IMR-90 (cell line): ENCODE results near the gene ZNF273. TPM values are rescaled to one million over a fixed set of nuclear protein-coding genes. Genes with fewer than 3 reads are reported as not detected.

ENCODE experiments used
- ATAC-seq: fragments of 200-7000 bp; cut with Tn5 transposase; 2 replicates; pipeline ENCODE4 v1.9.1; 2020; ENCODE audit warnings: low read depth, mild to moderate bottlenecking, moderate library complexity
- BruUV-seq: library from RNA; stranded (reverse); fragments of 400-500 nt; replicated peaks from 2 replicates; lab custom pipeline; 2021; lab: Mats Ljungman, UMichigan
- CTCF ChIA-PET: fragments of 300-600 bp; formaldehyde crosslinking; extraction: SDS; loops from one replicate; lab custom pipeline; 2021; ENCODE audit warnings: antibody characterized with exemption; lab: Yijun Ruan, JAX
- POLR2A ChIA-PET: fragments of 300-600 bp; sonication (Branson Sonifier 250); formaldehyde crosslinking; loops from one replicate; lab custom pipeline; 2022; ENCODE audit warnings: antibody characterized with exemption; ENCODE audit not compliant: unreplicated experiment; lab: Charles Lee
- DNase-seq: peaks from one replicate; pipeline ENCODE4 v3.0.0; 2013
- H2AFZ ChIP-seq: replicated peaks from 2 replicates; pipeline ENCODE3; 2013; ENCODE audit warnings: low read length, mild to moderate bottlenecking; ENCODE audit not compliant: poor library complexity
- H2AK5ac ChIP-seq: 2 replicates; pipeline ENCODE4 v1.6.1; 2013; ENCODE audit warnings: low read depth, low read length, inconsistent platforms
- H2AK9ac ChIP-seq: replicated peaks from 2 replicates; pipeline ENCODE3; 2013; ENCODE audit warnings: mild to moderate bottlenecking, low read depth, low read length, moderate library complexity; ENCODE audit not compliant: poor library complexity
- H2BK120ac ChIP-seq: 2 replicates; pipeline ENCODE4 v1.6.1; 2013; ENCODE audit warnings: low read depth, low read length, inconsistent platforms
- H2BK15ac ChIP-seq: 3 replicates; pipeline ENCODE4 v1.6.1; 2013; ENCODE audit warnings: low read depth, low read length, inconsistent platforms
- H2BK20ac ChIP-seq: 2 replicates; pipeline ENCODE4 v1.6.1; 2013; ENCODE audit warnings: low read depth, mild to moderate bottlenecking, inconsistent platforms, low read length, moderate library complexity
- H2BK5ac ChIP-seq: 2 replicates; pipeline ENCODE4 v1.6.1; 2013; ENCODE audit warnings: mild to moderate bottlenecking, low read depth, low read length, inconsistent platforms; ENCODE audit not compliant: poor library complexity, severe bottlenecking
- H3K14ac ChIP-seq: replicated peaks from 2 replicates; pipeline ENCODE4 v1.6.1; 2013; ENCODE audit warnings: low read depth, low read length, inconsistent platforms
- H3K18ac ChIP-seq: 2 replicates; pipeline ENCODE4 v1.6.1; 2013; ENCODE audit warnings: low read depth, low read length, control low read depth
- H3K23ac ChIP-seq: 2 replicates; pipeline ENCODE4 v1.6.1; 2013; ENCODE audit warnings: low read depth, low read length, inconsistent platforms
- H3K27ac ChIP-seq: 2 replicates; pipeline ENCODE4 v1.5.1; 2013; ENCODE audit warnings: mild to moderate bottlenecking, control low read depth, low read length; ENCODE audit not compliant: insufficient read depth
- H3K27me3 ChIP-seq: 2 replicates; pipeline ENCODE4 v1.6.1; 2013; ENCODE audit warnings: low read length; ENCODE audit not compliant: control insufficient read depth, insufficient read depth
- H3K36me3 ChIP-seq: 2 replicates; pipeline ENCODE4 v1.6.1; 2013; ENCODE audit warnings: low read length, mixed read lengths; ENCODE audit not compliant: control insufficient read depth, insufficient read depth
- H3K4ac ChIP-seq: 2 replicates; pipeline ENCODE4 v1.6.1; 2013; ENCODE audit warnings: low read depth, low read length, inconsistent platforms
- H3K4me1 ChIP-seq: 2 replicates; pipeline ENCODE4 v1.6.1; 2013; ENCODE audit warnings: low read length, mixed read lengths; ENCODE audit not compliant: control insufficient read depth, insufficient read depth
- H3K4me2 ChIP-seq: 2 replicates; pipeline ENCODE4 v1.6.1; 2013; ENCODE audit warnings: low read depth, mild to moderate bottlenecking, control low read depth, low read length, moderate library complexity
- H3K4me3 ChIP-seq: 2 replicates; pipeline ENCODE4 v1.5.1; 2013; ENCODE audit warnings: low read depth, mild to moderate bottlenecking, control low read depth, low read length, moderate library complexity; ENCODE audit not compliant: insufficient read depth
- H3K56ac ChIP-seq: 2 replicates; pipeline ENCODE4 v1.6.1; 2013; ENCODE audit warnings: low read length, inconsistent platforms; ENCODE audit not compliant: insufficient read depth; ENCODE audit errors: extremely low read depth
- H3K79me1 ChIP-seq, 2 experiments: 2 replicates each; pipeline ENCODE4 v1.6.1; 2013; ENCODE audit warnings: low read length in 2 of 2, inconsistent platforms in 1 of 2, low read depth in 1 of 2
- H3K9ac ChIP-seq: 2 replicates; pipeline ENCODE4 v1.6.1; 2013; ENCODE audit warnings: low read depth, low read length, control low read depth
- H3K9me1 ChIP-seq: 2 replicates; pipeline ENCODE4 v1.6.1; 2013; ENCODE audit warnings: low read length, inconsistent platforms; ENCODE audit not compliant: insufficient read depth
- H3K9me3 ChIP-seq: 2 replicates; pipeline ENCODE4 v1.6.1; 2013; ENCODE audit warnings: low read length; ENCODE audit not compliant: control insufficient read depth, insufficient read depth
- H4K20me1 ChIP-seq: 2 replicates; pipeline ENCODE4 v1.6.1; 2013; ENCODE audit warnings: low read length, inconsistent platforms; ENCODE audit not compliant: insufficient read depth
- H4K5ac ChIP-seq: 2 replicates; pipeline ENCODE4 v1.6.1; 2013; ENCODE audit warnings: mild to moderate bottlenecking, low read depth, low read length, control low read depth
- H4K8ac ChIP-seq, 2 experiments: 2 replicates each; pipeline ENCODE4 v1.6.1; 2013; ENCODE audit warnings: low read depth in 2 of 2, low read length in 2 of 2, control low read depth in 1 of 2, inconsistent platforms in 1 of 2
- H4K91ac ChIP-seq: 2 replicates; pipeline ENCODE4 v1.6.1; 2013; ENCODE audit warnings: low read depth, low read length, inconsistent platforms; ENCODE audit not compliant: insufficient read depth
- BHLHE40 ChIP-seq: fragments of 150-350 bp; IDR thresholded peaks from 2 replicates; pipeline ENCODE4 v1.6.1; 2016; ENCODE audit warnings: mild to moderate bottlenecking, low read depth, low read length
- CEBPB ChIP-seq: IDR thresholded peaks from 2 replicates; pipeline ENCODE4 v1.6.1; 2012; ENCODE audit warnings: low read depth, low read length, improper control_type of control experiment
- CHD1 ChIP-seq: IDR thresholded peaks from 2 replicates; pipeline ENCODE4 v1.6.1; 2012; ENCODE audit warnings: low read depth, low read length, improper control_type of control experiment
- CTCF ChIP-seq: conservative IDR thresholded peaks from 2 replicates; pipeline ENCODE4 v1.5.1; 2012; ENCODE audit warnings: mild to moderate bottlenecking, low read depth, low read length, improper control_type of control experiment
- FOS ChIP-seq: fragments of 150-350 bp; IDR thresholded peaks from 2 replicates; pipeline ENCODE4 v1.6.1; 2016; ENCODE audit warnings: low read depth, low read length
- MAFK ChIP-seq: IDR thresholded peaks from 2 replicates; pipeline ENCODE4 v1.6.1; 2012; ENCODE audit warnings: low read depth, low read length, improper control_type of control experiment
- MAZ ChIP-seq: IDR thresholded peaks from 2 replicates; pipeline ENCODE4 v1.6.1; 2012; ENCODE audit warnings: low read depth, mild to moderate bottlenecking, low read length, improper control_type of control experiment, moderate library complexity, borderline replicate concordance
- MXI1 ChIP-seq: IDR thresholded peaks from 2 replicates; pipeline ENCODE4 v1.6.1; 2012; ENCODE audit warnings: low read depth, mild to moderate bottlenecking, low read length, moderate library complexity, borderline replicate concordance
- NFE2L2 ChIP-seq: fragments of 150-350 bp; IDR thresholded peaks from 2 replicates; pipeline ENCODE4 v1.6.1; 2016; ENCODE audit warnings: low read depth, mild to moderate bottlenecking, low read length
- POLR2A ChIP-seq: IDR thresholded peaks from 2 replicates; pipeline ENCODE4 v1.6.1; 2012; ENCODE audit warnings: mild to moderate bottlenecking, low read depth, low read length
- RAD21 ChIP-seq: IDR thresholded peaks from 2 replicates; pipeline ENCODE4 v1.6.1; 2012; ENCODE audit warnings: low read length, improper control_type of control experiment
- RCOR1 ChIP-seq: IDR thresholded peaks from 2 replicates; pipeline ENCODE4 v1.6.1; 2012; ENCODE audit warnings: mild to moderate bottlenecking, low read length, improper control_type of control experiment; ENCODE audit not compliant: insufficient replicate concordance
- RFX5 ChIP-seq: IDR thresholded peaks from 2 replicates; pipeline ENCODE4 v1.8.0; 2012; ENCODE audit warnings: low read depth, mild to moderate bottlenecking, low read length, moderate library complexity
- SMC3 ChIP-seq: fragments of 150-350 bp; IDR thresholded peaks from 2 replicates; pipeline ENCODE4 v1.6.1; 2016; ENCODE audit warnings: low read depth, mild to moderate bottlenecking, antibody characterized with exemption, low read length, moderate library complexity
- USF2 ChIP-seq: fragments of 150-350 bp; IDR thresholded peaks from 2 replicates; pipeline ENCODE4 v1.6.1; 2017; ENCODE audit warnings: mild to moderate bottlenecking, antibody characterized with exemption, low read length, low read depth
- WGBS, 2 experiments: methylation state at CpG; one replicate each; pipeline versions ENCODE4 v1.1.5 to v1.1.7; 2013; ENCODE audit warnings: missing lambda C conversion rate in 2 of 2; ENCODE audit not compliant: insufficient read length in 1 of 2; ENCODE audit errors: extremely low coverage in 2 of 2; 5-methylcytosine and 5-hydroxymethylcytosine counted together
- dilution Hi-C: fragments of 300-500 bp; cut with HindIII; formaldehyde crosslinking; loops from one replicate; pipeline ENCODE4 v1.14.3; 2018; ENCODE audit warnings: low sequenced_read_pairs; ENCODE audit not compliant: unreplicated experiment
- in situ Hi-C: fragments of 300-500 bp; cut with MboI; formaldehyde crosslinking; loops from 3 replicates; pipeline ENCODE4 v1.14.3; 2019; ENCODE audit warnings: low sequenced_read_pairs, inconsistent platforms, mixed read lengths
- intact Hi-C: fragments of 100-400 bp; cut with micrococcal nuclease; formaldehyde crosslinking; loops from 2 replicates; pipeline ENCODE4 v1.10.0; 2022
- polyA plus RNA-seq, 3 experiments: library from polyadenylated mRNA; depleted of rRNA; stranded (reverse); fragments of >200 nt; gene quantifications; 2 replicates each; pipeline ENCODE4 v1.2.3, GENCODE V29; 2012; ENCODE audit warnings: low replicate concordance in 1 of 3
- total RNA-seq: library from RNA; depleted of rRNA; stranded (reverse); fragments of >200 nt; gene quantifications from 2 replicates; pipeline ENCODE4 v1.2.3, GENCODE V29; 2012
- TF ChIP-seq, protein P1 (sequence below): fragments of 150-350 bp; IDR thresholded peaks from 2 replicates; pipeline ENCODE4 v1.6.1; 2016; ENCODE audit warnings: low read depth, mild to moderate bottlenecking, low read length, moderate library complexity, borderline replicate concordance

ZNF273 gene
- total and polyA plus RNA-seq, 2 of the 4 experiments (the other 2 are of a cell fraction): 1.5 to 2.7 TPM

- Histone ChIP-seq H2BK120ac (no peak overlapping the region), H4K8ac (no peak overlapping the region), H3K27ac (no peak overlapping the region), H2AFZ (no peak overlapping the region), H2AK9ac (no peak overlapping the region), H2BK20ac (no peak overlapping the region), H3K27me3 (no peaks in the 10 kb centered on the region), H2AK5ac (no peak overlapping the region), H3K4me2 (no peak overlapping the region), H3K79me1 (no peaks in the 10 kb centered on the region), H4K20me1 (no peaks in the 10 kb centered on the region), H3K14ac (no peak overlapping the region), H3K4me3 (no peak overlapping the region), H2BK15ac (no peak overlapping the region), H3K4ac (no peak overlapping the region), H3K9me1 (no peaks in the 10 kb centered on the region), H3K56ac (no peak overlapping the region), H3K23ac (no peak overlapping the region), H3K9me3 (peaks cover 13% of the 10 kb centered on the region; the same call in 1 of the 2 replicates), H3K9ac (no peak overlapping the region), H3K4me1 (no peaks in the 10 kb centered on the region), H4K5ac (no peak overlapping the region), H3K36me3 (no peaks in the 10 kb centered on the region), H2BK5ac (no peak overlapping the region), H4K91ac (no peak overlapping the region), H3K18ac (no peak overlapping the region)
- ChIA-PET CTCF (no interaction called here), POLR2A (no interaction called here)
- WGBS, 2 experiments: 68% methylated on average over 4 of the region's 10 CpGs; no CpG with 5 or more reads in 1 of the 2 experiments
- in situ Hi-C loops (no loop called here), dilution Hi-C loops (no loop called here), intact Hi-C loops (no loop called here)
- no TSS peak for BruUV-seq
- no peak for ATAC-seq
- no peak for TF ChIP-seq RAD21
- TF ChIP-seq MAZ: no peak
- TF ChIP-seq MAFK: no peak
- no peak for TF ChIP-seq CEBPB
- no peak for TF ChIP-seq USF2
- TF ChIP-seq MXI1: no peak
- TF ChIP-seq, protein P1, sequence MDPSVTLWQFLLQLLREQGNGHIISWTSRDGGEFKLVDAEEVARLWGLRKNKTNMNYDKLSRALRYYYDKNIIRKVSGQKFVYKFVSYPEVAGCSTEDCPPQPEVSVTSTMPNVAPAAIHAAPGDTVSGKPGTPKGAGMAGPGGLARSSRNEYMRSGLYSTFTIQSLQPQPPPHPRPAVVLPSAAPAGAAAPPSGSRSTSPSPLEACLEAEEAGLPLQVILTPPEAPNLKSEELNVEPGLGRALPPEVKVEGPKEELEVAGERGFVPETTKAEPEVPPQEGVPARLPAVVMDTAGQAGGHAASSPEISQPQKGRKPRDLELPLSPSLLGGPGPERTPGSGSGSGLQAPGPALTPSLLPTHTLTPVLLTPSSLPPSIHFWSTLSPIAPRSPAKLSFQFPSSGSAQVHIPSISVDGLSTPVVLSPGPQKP: no peak
- no peak for TF ChIP-seq SMC3
- no peak for TF ChIP-seq RFX5
- no peak for TF ChIP-seq NFE2L2
- TF ChIP-seq BHLHE40: no peak
- no peak for TF ChIP-seq CHD1
- no peak for TF ChIP-seq FOS
- no peak for TF ChIP-seq RCOR1
- TF ChIP-seq CTCF: no peak
- TF ChIP-seq POLR2A: no peak
- no peak for DNase-seq
Observed at GRCh38 chr7:64874114-64874513, 29.0 kb upstream of the ZNF273 start.
